LNCaP clone FGC (cell line): Measurements from ENCODE around the gene RUNX1.

Experiments
- DNase-seq: peaks from one replicate; pipeline ENCODE4 v3.0.0-alpha.2; 2011; ENCODE audit warnings: low read depth
- H3K4me3 ChIP-seq: 2 replicates; pipeline ENCODE4 v1.5.1; 2011; ENCODE audit warnings: mild to moderate bottlenecking, low read depth, low read length, control low read depth
- CTCF ChIP-seq: IDR thresholded peaks from 2 replicates; pipeline ENCODE4 v1.5.1; 2012; ENCODE audit warnings: mild to moderate bottlenecking; ENCODE audit not compliant: control insufficient read depth, insufficient read depth; ENCODE audit errors: extremely low read depth

Gene RUNX1

GRCh38 chr21:35048706-35049617, at the start of gene RUNX1:
Gene RUNX1, minus strand, starts transcription at chr21:35049302.
- TF ChIP-seq CTCF: no peak
- no peak within 1 kb of the TSS for H3K4me3 ChIP-seq
- no peak for DNase-seq

GRCh38 chr21:35097525-35097924, 48.4 kb upstream of the RUNX1 start:
- H3K4me3 ChIP-seq: no peak overlapping the region
- DNase-seq: no peak
- TF ChIP-seq CTCF: no peak

GRCh38 chr21:35096959-35097358, 47.9 kb upstream of the RUNX1 start:
- H3K4me3 ChIP-seq: no peak overlapping the region
- DNase-seq: no peak
- TF ChIP-seq CTCF: no peak

GRCh38 chr21:35095859-35096291, 46.8 kb upstream of the RUNX1 start:
- H3K4me3 ChIP-seq: no peak overlapping the region
- DNase-seq: no peak
- TF ChIP-seq CTCF: no peak

- H3K4me3 ChIP-seq: no peak overlapping the region
- no peak for TF ChIP-seq CTCF
- no peak for DNase-seq
Measured at GRCh38 chr21:35093514-35093913, 44.4 kb upstream of the RUNX1 start.

- DNase-seq: no peak
- TF ChIP-seq CTCF: no peak
- no peak overlapping the region for H3K4me3 ChIP-seq
Measured at GRCh38 chr21:35091496-35091895, 42.4 kb upstream of the RUNX1 start.

GRCh38 chr21:35090403-35090802, 41.3 kb upstream of the RUNX1 start:
- no peak for TF ChIP-seq CTCF
- H3K4me3 ChIP-seq: no peak overlapping the region
- no peak for DNase-seq
